ENCODE measurements around the gene LRRTM1.

Gene LRRTM1

DNA sequence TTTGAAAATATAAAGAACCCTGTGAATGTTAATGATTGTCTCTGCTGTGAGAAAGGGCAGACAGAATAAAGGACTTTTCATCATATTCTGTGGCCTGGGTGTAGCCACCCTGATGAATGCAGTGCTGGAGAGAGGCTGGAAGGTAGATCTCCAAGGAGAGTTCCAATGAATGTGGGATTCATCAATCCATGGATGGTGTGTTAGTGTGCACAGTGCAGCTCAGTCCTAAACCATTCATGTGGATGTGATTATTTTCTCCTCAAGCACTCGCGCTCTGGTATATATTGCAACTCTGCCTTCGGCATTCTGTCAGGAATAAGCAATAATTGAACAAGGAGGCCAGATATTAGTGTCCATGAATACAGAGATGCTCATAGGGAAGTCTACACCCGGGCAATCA is 47.1 kb downstream of the LRRTM1 start:
- H3K27me3 ChIP-seq (ENCODE audit: control insufficient read depth, insufficient read depth, low read length), result no peaks in the 10 kb centered on the region
- H3K27ac ChIP-seq (ENCODE audit: low read depth, low read length), result no peak overlapping the region
- no peak overlapping the region for H3K4me3 ChIP-seq (ENCODE audit: low read length)
- no peaks in the 10 kb centered on the region for H3K36me3 ChIP-seq (ENCODE audit: control insufficient read depth, insufficient read depth, low read length)
- H3K9ac ChIP-seq (ENCODE audit: low read length), result no peak overlapping the region
- H3K4me1 ChIP-seq (ENCODE audit: control insufficient read depth, insufficient read depth, low read length), result no peaks in the 10 kb centered on the region

GRCh38 chr2:80256782-80257167 is 47.8 kb downstream of the LRRTM1 start:
- Histone ChIP-seq H3K4me1 (ENCODE audit: control insufficient read depth, insufficient read depth, low read length) (no peaks in the 10 kb centered on the region), H3K27me3 (ENCODE audit: control insufficient read depth, insufficient read depth, low read length) (no peaks in the 10 kb centered on the region), H3K9ac (ENCODE audit: low read length) (no peak overlapping the region), H3K36me3 (ENCODE audit: control insufficient read depth, insufficient read depth, low read length) (no peaks in the 10 kb centered on the region), H3K27ac (ENCODE audit: low read depth, low read length) (no peak overlapping the region), H3K4me3 (ENCODE audit: low read length) (no peak overlapping the region)

- H3K27me3 ChIP-seq (ENCODE audit: control insufficient read depth, insufficient read depth, low read length), result no peaks in the 10 kb centered on the region
- H3K9ac ChIP-seq (ENCODE audit: low read length), result no peak overlapping the region
- no peak overlapping the region for H3K4me3 ChIP-seq (ENCODE audit: low read length)
- H3K27ac ChIP-seq (ENCODE audit: low read depth, low read length), result no peak overlapping the region
- H3K4me1 ChIP-seq (ENCODE audit: control insufficient read depth, insufficient read depth, low read length), result no peaks in the 10 kb centered on the region
- no peaks in the 10 kb centered on the region for H3K36me3 ChIP-seq (ENCODE audit: control insufficient read depth, insufficient read depth, low read length)
These were observed 48.4 kb downstream of the LRRTM1 start for GRCh38 chr2:80255918-80256781.

DNA sequence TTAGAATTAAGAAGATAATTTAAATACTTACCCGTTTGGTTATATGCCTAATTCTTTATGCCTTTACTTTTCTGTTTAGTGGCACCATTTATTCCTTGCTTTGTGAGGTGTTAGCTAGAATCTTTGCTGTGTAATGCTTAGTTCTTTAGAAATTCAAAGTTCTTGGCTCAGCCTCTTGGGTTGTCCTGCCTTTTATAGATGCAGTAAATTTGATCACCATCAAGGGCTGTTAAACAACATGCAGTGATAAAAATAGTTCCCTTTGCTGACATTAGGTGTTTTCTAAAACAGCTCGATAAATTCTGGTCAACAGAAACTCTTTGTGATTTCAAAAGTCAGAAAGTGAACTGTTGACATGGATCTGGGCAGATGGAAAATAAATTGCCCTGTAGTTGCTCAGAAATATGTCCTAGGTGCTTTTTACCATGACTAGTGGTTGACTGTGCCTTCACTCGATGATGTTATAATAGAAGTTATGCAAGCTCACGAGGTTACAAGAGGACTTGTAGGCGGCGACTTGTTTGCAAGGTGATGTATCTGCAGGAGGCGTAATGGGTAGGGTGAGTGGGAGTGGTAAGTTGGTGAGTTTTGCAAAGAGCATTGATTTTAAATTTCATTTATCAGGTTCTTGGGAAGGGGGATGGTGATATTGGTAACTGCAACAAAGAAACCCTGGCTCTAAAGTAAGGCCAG is 52.1 kb downstream of the LRRTM1 start:
- no peak overlapping the region for H3K27ac ChIP-seq (ENCODE audit: low read depth, low read length)
- H3K36me3 ChIP-seq (ENCODE audit: control insufficient read depth, insufficient read depth, low read length), result no peaks in the 10 kb centered on the region
- no peak overlapping the region for H3K4me3 ChIP-seq (ENCODE audit: low read length)
- H3K27me3 ChIP-seq (ENCODE audit: control insufficient read depth, insufficient read depth, low read length), result no peaks in the 10 kb centered on the region
- no peaks in the 10 kb centered on the region for H3K4me1 ChIP-seq (ENCODE audit: control insufficient read depth, insufficient read depth, low read length)
- H3K9ac ChIP-seq (ENCODE audit: low read length), result no peak overlapping the region
